ENCODE measurements around the gene TATDN2.

The TATDN2 gene

DNA sequence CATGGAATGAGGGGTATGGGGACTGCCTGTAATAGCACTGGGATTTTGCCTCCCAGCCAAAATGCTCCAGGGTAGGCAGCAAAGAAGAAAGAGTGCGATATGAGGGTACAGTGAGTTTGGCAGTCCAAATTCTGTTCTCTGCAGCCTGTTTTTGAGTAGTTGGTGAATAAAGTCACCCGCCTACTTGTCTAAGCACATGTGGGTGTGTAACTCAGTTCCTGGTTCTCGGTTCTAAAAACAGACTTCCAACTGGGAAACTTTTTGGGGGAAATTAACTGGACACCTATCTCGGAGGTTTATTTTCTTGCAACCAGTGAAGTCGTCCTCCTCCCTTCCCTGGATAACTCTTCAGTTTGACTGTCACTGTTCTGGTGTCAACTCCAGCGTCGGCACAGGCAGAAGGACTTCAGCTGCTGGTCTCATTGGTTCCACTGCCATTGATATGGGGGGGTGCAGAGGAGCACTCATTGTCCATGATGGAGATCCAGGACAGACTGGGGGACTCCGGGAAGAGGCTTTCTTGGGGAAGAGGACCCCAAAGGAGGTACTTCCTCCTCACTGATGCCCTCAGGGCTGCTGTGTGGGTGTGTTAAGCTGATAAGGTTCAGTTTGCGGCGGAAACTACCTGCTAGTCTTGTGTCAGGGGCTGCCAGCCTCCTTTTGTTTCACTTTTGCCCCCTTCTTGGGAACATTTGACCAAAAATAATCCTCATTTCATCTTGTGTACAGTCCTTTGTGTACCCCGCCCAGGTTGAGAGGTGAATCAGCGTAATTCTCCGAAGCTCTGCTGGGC lies 31.3 kb downstream of the TATDN2 start:
- no peak for ATAC-seq
- no peak for TF ChIP-seq TOX (CRISPR knock-in tag; IDR thresholded peaks at IDR 0.05; ENCODE audit: borderline replicate concordance)
- TF ChIP-seq ZNF8 (CRISPR knock-in tag; IDR thresholded peaks at IDR 0.05), result no peak
- no peak for TF ChIP-seq PPARA (CRISPR knock-in tag; IDR thresholded peaks at IDR 0.05; ENCODE audit: borderline replicate concordance)

DNA sequence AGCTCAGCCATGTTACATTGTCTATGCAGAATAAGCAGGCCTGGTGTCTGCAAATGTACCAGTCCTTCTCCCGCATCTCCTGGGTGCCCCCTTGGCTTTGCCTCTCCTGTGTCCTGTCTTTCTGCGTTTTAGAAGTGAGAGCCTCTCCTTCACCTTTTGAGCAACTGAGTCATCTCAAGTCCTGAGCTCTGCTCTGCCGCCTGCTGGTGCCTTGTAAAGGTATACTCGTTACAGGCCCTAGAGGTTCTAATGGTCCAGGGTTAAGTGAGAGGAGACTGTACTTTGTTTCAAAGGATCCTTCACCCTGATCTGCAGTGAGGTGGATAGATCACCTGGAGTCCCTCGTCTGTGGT lies 31.9 kb downstream of the TATDN2 start:
- no peak; the same call in 2 of the 3 replicates for ATAC-seq
- no peak for TF ChIP-seq BACH2 (CRISPR knock-in tag; IDR thresholded peaks at IDR 0.05; ENCODE audit: borderline replicate concordance)
- no peak for TF ChIP-seq TCF4 (CRISPR knock-in tag; IDR thresholded peaks at IDR 0.05; ENCODE audit: borderline replicate concordance)
- TF ChIP-seq ARNTL (CRISPR knock-in tag; IDR thresholded peaks at IDR 0.05; ENCODE audit: borderline replicate concordance, low read depth), result no peak
- TF ChIP-seq ZFP30 (CRISPR knock-in tag; IDR thresholded peaks at IDR 0.05), result no peak
- TF ChIP-seq, protein P1, sequence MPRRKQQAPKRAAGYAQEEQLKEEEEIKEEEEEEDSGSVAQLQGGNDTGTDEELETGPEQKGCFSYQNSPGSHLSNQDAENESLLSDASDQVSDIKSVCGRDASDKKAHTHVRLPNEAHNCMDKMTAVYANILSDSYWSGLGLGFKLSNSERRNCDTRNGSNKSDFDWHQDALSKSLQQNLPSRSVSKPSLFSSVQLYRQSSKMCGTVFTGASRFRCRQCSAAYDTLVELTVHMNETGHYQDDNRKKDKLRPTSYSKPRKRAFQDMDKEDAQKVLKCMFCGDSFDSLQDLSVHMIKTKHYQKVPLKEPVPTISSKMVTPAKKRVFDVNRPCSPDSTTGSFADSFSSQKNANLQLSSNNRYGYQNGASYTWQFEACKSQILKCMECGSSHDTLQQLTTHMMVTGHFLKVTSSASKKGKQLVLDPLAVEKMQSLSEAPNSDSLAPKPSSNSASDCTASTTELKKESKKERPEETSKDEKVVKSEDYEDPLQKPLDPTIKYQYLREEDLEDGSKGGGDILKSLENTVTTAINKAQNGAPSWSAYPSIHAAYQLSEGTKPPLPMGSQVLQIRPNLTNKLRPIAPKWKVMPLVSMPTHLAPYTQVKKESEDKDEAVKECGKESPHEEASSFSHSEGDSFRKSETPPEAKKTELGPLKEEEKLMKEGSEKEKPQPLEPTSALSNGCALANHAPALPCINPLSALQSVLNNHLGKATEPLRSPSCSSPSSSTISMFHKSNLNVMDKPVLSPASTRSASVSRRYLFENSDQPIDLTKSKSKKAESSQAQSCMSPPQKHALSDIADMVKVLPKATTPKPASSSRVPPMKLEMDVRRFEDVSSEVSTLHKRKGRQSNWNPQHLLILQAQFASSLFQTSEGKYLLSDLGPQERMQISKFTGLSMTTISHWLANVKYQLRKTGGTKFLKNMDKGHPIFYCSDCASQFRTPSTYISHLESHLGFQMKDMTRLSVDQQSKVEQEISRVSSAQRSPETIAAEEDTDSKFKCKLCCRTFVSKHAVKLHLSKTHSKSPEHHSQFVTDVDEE (CRISPR knock-in tag; IDR thresholded peaks at IDR 0.05), result no peak
- TF ChIP-seq, protein P2, sequence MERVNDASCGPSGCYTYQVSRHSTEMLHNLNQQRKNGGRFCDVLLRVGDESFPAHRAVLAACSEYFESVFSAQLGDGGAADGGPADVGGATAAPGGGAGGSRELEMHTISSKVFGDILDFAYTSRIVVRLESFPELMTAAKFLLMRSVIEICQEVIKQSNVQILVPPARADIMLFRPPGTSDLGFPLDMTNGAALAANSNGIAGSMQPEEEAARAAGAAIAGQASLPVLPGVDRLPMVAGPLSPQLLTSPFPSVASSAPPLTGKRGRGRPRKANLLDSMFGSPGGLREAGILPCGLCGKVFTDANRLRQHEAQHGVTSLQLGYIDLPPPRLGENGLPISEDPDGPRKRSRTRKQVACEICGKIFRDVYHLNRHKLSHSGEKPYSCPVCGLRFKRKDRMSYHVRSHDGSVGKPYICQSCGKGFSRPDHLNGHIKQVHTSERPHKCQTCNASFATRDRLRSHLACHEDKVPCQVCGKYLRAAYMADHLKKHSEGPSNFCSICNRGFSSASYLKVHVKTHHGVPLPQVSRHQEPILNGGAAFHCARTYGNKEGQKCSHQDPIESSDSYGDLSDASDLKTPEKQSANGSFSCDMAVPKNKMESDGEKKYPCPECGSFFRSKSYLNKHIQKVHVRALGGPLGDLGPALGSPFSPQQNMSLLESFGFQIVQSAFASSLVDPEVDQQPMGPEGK (CRISPR knock-in tag; IDR thresholded peaks at IDR 0.05; ENCODE audit: borderline replicate concordance), result no peak
- no peak for TF ChIP-seq ZNF565 (CRISPR knock-in tag; conservative IDR thresholded peaks at IDR 0.05; ENCODE audit: low read depth)
- no peak for TF ChIP-seq SNAI2 (CRISPR knock-in tag; IDR thresholded peaks at IDR 0.05)
- no peak for TF ChIP-seq CSDC2 (CRISPR knock-in tag; IDR thresholded peaks at IDR 0.05)

DNA sequence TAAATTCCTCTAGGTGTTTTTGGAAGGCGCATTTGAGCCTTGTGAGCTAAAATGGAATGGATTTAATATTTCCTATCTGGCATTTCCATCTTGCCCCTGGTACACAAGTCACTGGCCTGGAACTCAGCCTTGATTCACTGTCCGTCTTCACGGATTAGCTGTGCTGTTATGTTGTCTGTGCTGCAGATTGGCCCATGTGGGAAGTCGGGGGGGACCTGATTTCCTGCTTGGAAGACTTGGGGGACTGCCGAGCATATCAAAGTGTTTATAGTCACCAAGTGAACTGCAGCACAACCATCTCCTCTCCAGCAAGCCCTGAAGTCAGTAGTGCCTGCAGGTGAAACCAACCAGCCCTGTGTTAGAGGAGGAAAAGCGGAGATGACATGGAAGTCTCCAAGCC lies 32.3 kb downstream of the TATDN2 start:
- TF ChIP-seq RARB (CRISPR knock-in tag; IDR thresholded peaks at IDR 0.05), result no peak
- TF ChIP-seq ESRRG (CRISPR knock-in tag; IDR thresholded peaks at IDR 0.05), result no peak
- TF ChIP-seq, protein P3, sequence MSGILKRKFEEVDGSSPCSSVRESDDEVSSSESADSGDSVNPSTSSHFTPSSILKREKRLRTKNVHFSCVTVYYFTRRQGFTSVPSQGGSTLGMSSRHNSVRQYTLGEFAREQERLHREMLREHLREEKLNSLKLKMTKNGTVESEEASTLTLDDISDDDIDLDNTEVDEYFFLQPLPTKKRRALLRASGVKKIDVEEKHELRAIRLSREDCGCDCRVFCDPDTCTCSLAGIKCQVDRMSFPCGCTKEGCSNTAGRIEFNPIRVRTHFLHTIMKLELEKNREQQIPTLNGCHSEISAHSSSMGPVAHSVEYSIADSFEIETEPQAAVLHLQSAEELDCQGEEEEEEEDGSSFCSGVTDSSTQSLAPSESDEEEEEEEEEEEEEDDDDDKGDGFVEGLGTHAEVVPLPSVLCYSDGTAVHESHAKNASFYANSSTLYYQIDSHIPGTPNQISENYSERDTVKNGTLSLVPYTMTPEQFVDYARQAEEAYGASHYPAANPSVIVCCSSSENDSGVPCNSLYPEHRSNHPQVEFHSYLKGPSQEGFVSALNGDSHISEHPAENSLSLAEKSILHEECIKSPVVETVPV (CRISPR knock-in tag; IDR thresholded peaks at IDR 0.05), result no peak
- TF ChIP-seq, protein P4, sequence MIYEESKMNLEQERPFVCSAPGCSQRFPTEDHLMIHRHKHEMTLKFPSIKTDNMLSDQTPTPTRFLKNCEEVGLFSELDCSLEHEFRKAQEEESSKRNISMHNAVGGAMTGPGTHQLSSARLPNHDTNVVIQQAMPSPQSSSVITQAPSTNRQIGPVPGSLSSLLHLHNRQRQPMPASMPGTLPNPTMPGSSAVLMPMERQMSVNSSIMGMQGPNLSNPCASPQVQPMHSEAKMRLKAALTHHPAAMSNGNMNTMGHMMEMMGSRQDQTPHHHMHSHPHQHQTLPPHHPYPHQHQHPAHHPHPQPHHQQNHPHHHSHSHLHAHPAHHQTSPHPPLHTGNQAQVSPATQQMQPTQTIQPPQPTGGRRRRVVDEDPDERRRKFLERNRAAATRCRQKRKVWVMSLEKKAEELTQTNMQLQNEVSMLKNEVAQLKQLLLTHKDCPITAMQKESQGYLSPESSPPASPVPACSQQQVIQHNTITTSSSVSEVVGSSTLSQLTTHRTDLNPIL (CRISPR knock-in tag; IDR thresholded peaks at IDR 0.05; ENCODE audit: low read depth), result no peak
- TF ChIP-seq GLIS3 (CRISPR knock-in tag; IDR thresholded peaks at IDR 0.05), result no peak
- ATAC-seq, result no peak

DNA sequence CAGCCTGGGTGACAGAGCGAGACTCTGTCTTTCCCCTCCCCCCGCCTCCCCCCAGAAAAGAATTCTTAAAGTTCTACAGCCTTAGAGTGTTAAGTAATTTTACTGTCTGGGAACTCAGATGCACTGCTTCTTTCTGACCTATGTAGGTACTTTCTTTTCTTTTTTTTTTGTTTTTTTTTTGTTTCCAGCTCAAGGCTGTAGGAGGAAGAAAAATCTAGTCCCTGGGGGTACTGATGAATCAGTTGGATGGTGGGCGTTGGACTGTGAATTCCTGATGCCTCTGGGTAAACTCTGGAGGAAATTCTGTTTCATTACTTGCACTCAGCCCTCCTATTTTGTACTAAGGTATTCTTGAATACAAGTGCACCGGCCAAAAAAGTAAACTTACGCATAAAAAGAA lies 33.7 kb downstream of the TATDN2 start:
- TF ChIP-seq OSR1 (CRISPR knock-in tag; IDR thresholded peaks at IDR 0.05) (no peak), CSDC2 (CRISPR knock-in tag; IDR thresholded peaks at IDR 0.05) (no peak), ZNF70 (CRISPR knock-in tag; IDR thresholded peaks at IDR 0.05) (no peak), BACH2 (CRISPR knock-in tag; IDR thresholded peaks at IDR 0.05; ENCODE audit: borderline replicate concordance) (no peak), ZNF8 (CRISPR knock-in tag; IDR thresholded peaks at IDR 0.05) (no peak), ZNF565 (CRISPR knock-in tag; conservative IDR thresholded peaks at IDR 0.05; ENCODE audit: low read depth) (no peak), ZC3H10 (CRISPR knock-in tag; IDR thresholded peaks at IDR 0.05) (no peak)
- TF ChIP-seq, protein P5, sequence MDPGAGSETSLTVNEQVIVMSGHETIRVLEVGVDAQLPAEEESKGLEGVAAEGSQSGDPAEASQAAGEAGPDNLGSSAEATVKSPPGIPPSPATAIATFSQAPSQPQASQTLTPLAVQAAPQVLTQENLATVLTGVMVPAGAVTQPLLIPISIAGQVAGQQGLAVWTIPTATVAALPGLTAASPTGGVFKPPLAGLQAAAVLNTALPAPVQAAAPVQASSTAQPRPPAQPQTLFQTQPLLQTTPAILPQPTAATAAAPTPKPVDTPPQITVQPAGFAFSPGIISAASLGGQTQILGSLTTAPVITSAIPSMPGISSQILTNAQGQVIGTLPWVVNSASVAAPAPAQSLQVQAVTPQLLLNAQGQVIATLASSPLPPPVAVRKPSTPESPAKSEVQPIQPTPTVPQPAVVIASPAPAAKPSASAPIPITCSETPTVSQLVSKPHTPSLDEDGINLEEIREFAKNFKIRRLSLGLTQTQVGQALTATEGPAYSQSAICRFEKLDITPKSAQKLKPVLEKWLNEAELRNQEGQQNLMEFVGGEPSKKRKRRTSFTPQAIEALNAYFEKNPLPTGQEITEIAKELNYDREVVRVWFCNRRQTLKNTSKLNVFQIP (CRISPR knock-in tag; IDR thresholded peaks at IDR 0.05; ENCODE audit: borderline replicate concordance, low read depth), result no peak
- TF ChIP-seq, protein P3 (CRISPR knock-in tag; IDR thresholded peaks at IDR 0.05), result no peak
- no peak for ATAC-seq

Data from SK-N-SH treated with all-trans-retinoic acid at 6 μM for 48 hours (cell line).